Gastroesophageal sphincter (tissue), 4 donors: Measurements from ENCODE around the gene PYCR2. TPM values are rescaled to one million over a fixed set of nuclear protein-coding genes. Genes with fewer than 3 reads are reported as not detected.
"Not testable (repeated sequence)": the region's sequence is repeated elsewhere in the genome, so short reads cannot be mapped to it uniquely, and the experiment has no call there.

Source experiments
- ATAC-seq: fragments of 150-250 bp; one replicate; pipeline ENCODE4 v1.9.1; 2016; ENCODE audit warnings: mild to moderate bottlenecking, moderate library complexity
- H3K27ac ChIP-seq, 4 donors: fragments of 200-600 bp; sonication (generic) in 3 of 4; 1 replicate in 3 of 4; 2 replicates in 1 of 4; pipeline ENCODE4 v1.5.1; 2016 to 2019
- H3K27me3 ChIP-seq: fragments of 200-600 bp; sonication (generic); one replicate; pipeline ENCODE4 v1.5.1; 2019
- H3K36me3 ChIP-seq, 2 donors: fragments of 200-600 bp; sonication (generic); one replicate each; pipeline ENCODE4 v1.5.1; 2019; ENCODE audit warnings: control low read depth in 1 of 2
- H3K4me1 ChIP-seq, 3 donors: fragments of 200-600 bp; sonication (generic); 1 replicate in 2 of 3; 2 replicates in 1 of 3; pipeline ENCODE4 v1.5.1; 2016 to 2019; ENCODE audit warnings: control low read depth in 2 of 3
- H3K4me3 ChIP-seq, 2 donors: fragments of 200-600 bp; sonication (generic); one replicate each; pipeline ENCODE4 v1.5.1; 2019; ENCODE audit warnings: mild to moderate bottlenecking in 1 of 2, moderate library complexity in 1 of 2
- H3K9me3 ChIP-seq, 3 donors: fragments of 200-600 bp; sonication (generic); one replicate each; pipeline ENCODE4 v1.5.1; 2017 to 2019; ENCODE audit warnings: control low read depth in 2 of 3
- EP300 ChIP-seq: sonication (generic); formaldehyde crosslinking; IDR thresholded peaks from one replicate; pipeline ENCODE4 v1.6.1; 2017; ENCODE audit warnings: antibody characterized with exemption, mild to moderate bottlenecking
- POLR2A ChIP-seq, 2 donors: fragments of 450-650 bp; IDR thresholded peaks; one replicate each; pipeline ENCODE4 v1.6.1; 2017; ENCODE audit warnings: antibody characterized with exemption in 2 of 2, mild to moderate bottlenecking in 2 of 2, moderate library complexity in 1 of 2
- POLR2AphosphoS5 ChIP-seq: sonication (generic); formaldehyde crosslinking; IDR thresholded peaks from one replicate; pipeline ENCODE4 v1.6.1; 2017; ENCODE audit warnings: antibody characterized with exemption
- WGBS, 2 donors: methylation state at CpG; one replicate each; pipeline ENCODE4 v1.1.5; 2018; ENCODE audit warnings: low coverage in 1 of 2; 5-methylcytosine and 5-hydroxymethylcytosine counted together
- total RNA-seq, 4 donors: library from RNA; depleted of rRNA; stranded (reverse); fragments of >200 nt; gene quantifications; one replicate each; pipeline ENCODE4 v1.1.0, GENCODE V29; 2016
- TF ChIP-seq, protein P1 (sequence below), 4 experiments: fragments of 200-600 bp in 2 of 4; fragments of 450-650 bp in 2 of 4; sonication (generic) in 1 of 4; IDR thresholded peaks; one replicate each; pipeline ENCODE4 v1.5.1; 2017 to 2019; ENCODE audit warnings: antibody characterized with exemption in 4 of 4, mild to moderate bottlenecking in 2 of 4, moderate library complexity in 2 of 4

Gene PYCR2
- total RNA-seq, 4 donors from 2014 or later, result 43.6 to 65.5 (median 50.6) TPM

DNA sequence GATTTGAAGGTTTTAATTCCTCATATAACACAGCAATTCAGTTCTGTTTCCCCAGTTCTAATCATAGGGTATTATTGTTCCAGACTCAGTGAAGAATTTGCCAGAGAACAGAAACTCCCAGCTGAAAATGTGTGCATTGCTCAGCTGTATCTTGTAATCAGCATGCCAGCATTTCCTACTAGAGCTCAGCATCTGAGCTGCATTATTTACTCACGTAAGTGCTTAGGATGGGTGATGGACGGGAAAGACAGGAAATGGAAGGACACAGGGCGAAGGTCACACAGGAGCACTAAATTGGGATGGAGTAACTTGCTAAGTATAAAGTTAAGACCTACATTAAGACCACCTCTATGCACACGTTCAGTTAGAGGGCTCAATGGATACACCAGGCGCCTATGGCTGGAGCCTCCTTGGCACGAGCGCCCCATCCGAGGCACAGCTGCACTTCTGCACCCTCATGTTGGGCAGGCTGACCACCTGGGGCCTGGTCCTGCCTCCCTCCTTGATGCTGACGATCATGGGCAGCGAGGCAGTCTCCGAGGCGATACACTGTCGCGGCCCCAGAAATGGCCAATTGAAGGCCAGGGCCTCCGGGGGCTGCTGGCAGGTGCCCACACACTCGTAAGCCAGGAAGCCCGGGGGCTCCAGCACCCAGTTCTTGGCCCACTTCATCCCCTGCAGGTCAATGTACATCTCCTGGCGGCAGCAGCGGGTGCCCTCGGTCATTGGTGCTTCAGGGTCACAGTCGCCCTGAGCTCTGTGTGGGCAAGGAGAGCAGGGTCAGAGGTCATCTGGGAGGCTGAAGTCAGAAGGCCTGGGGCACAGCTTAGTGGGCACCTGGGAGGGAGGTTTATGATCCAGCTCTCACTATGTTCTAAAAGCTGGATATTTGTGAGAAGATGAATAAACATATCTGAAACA is 13.3 kb upstream of the PYCR2 start:
- Histone ChIP-seq H3K27ac (no peak overlapping the region), H3K4me1 (peaks cover 0 to 26% (median 12%) of the 10 kb centered on the region in 3 donors), H3K4me3 (no peak overlapping the region), H3K9me3 (no peaks in the 10 kb centered on the region), H3K36me3 (no peaks in the 10 kb centered on the region), H3K27me3 (peaks cover 15% of the 10 kb centered on the region)
- no peak for ATAC-seq
- TF ChIP-seq POLR2AphosphoS5, result no peak
- TF ChIP-seq EP300, result no peak
- TF ChIP-seq POLR2A (IDR thresholded peaks at IDR 0.05), result no peak
- TF ChIP-seq, protein P1, sequence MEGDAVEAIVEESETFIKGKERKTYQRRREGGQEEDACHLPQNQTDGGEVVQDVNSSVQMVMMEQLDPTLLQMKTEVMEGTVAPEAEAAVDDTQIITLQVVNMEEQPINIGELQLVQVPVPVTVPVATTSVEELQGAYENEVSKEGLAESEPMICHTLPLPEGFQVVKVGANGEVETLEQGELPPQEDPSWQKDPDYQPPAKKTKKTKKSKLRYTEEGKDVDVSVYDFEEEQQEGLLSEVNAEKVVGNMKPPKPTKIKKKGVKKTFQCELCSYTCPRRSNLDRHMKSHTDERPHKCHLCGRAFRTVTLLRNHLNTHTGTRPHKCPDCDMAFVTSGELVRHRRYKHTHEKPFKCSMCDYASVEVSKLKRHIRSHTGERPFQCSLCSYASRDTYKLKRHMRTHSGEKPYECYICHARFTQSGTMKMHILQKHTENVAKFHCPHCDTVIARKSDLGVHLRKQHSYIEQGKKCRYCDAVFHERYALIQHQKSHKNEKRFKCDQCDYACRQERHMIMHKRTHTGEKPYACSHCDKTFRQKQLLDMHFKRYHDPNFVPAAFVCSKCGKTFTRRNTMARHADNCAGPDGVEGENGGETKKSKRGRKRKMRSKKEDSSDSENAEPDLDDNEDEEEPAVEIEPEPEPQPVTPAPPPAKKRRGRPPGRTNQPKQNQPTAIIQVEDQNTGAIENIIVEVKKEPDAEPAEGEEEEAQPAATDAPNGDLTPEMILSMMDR (IDR thresholded peaks at IDR 0.05), result no peak
- WGBS, 2 donors, result 82% methylated on average over 4 of the region's 21 CpGs; no CpG with 5 or more reads in 1 of the 2 donors

DNA sequence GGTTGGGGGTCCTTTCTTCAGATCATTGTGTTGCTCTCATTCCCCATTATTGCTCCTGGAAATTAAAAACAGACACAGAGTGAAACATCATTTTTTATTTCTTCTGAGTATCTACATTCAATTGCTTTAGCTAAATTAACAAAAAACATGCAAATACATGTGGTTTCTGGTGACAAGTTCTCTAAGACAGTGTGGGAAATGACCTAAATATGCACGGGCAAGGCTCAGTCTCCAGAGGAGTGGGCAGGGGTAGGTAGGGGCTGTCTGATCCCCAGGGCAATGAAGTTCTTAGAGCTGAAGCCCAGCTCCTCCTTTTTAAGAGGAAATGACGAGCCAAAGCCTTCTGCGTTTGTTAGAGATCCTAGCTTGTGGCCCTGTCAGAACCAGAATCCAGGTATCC is 12.5 kb upstream of the PYCR2 start:
- TF ChIP-seq, protein P1 (IDR thresholded peaks at IDR 0.05), result no peak
- TF ChIP-seq POLR2AphosphoS5, result no peak
- TF ChIP-seq POLR2A (IDR thresholded peaks at IDR 0.05), result no peak
- no peak for TF ChIP-seq EP300
- H3K9me3 ChIP-seq, result no peaks in the 10 kb centered on the region
- H3K27ac ChIP-seq, result no peak overlapping the region
- peaks cover 15% of the 10 kb centered on the region for H3K27me3 ChIP-seq
- H3K4me3 ChIP-seq, result no peak overlapping the region
- 61 to 67% methylated on average over 1 to 3 of the region's 3 CpGs for WGBS, 2 donors
- no peak for ATAC-seq
- peaks cover 0 to 21% (median 8%) of the 10 kb centered on the region in 3 donors for H3K4me1 ChIP-seq
- H3K36me3 ChIP-seq, result no peaks in the 10 kb centered on the region

DNA sequence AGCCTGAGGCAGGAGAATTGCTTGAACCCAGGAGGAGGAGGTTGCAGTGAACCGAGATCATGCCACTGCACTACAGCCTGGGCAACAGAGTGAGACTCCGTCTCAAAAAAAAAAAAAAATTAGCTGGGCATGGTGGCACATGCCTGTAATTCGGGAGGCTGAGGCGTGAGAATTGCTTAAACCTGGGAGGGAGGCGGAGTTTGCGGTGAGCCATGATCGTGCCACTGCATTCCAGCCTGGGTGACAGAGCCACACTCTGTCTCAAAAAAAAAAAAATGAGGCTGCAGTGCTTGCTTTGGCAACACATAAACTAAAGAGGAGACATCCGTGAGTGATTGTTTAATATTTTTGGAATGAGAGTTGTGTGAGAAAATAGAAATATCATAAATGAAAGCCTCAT is 12.0 kb upstream of the PYCR2 start:
- not testable (repeated sequence) for H3K27ac ChIP-seq, ATAC-seq, H3K36me3 ChIP-seq, H3K4me3 ChIP-seq, H3K9me3 ChIP-seq
- 73 to 90% methylated on average over 3 to 8 of the region's 8 CpGs for WGBS, 2 donors
- Histone ChIP-seq H3K4me1 (peaks cover 0 to 17% (median 5%) of the 10 kb centered on the region in 3 donors), H3K27me3 (peaks cover 15% of the 10 kb centered on the region)

DNA sequence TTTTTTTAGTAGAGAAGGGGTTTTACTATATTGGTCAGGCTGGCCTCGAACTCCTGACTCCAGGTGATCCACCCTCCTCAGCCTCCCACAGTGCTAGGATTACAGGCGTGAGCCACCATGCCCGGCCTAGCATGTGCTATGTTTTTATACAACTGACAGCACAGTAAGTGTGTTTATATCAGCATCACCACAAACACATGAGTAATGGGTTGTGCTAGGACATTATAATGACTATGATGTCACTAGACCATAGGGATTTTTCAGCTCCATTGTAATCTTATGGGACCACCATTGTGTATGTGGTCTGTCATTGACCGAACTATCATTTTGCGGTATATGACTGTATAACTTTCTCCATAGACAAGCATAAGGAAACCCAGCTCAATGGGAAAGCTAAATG is 10.7 kb upstream of the PYCR2 start:
- Histone ChIP-seq H3K36me3 (no peaks in the 10 kb centered on the region), H3K4me1 (peaks cover 0 to 3% (median 0%) of the 10 kb centered on the region in 3 donors), H3K27me3 (peaks cover 8% of the 10 kb centered on the region), H3K4me3 (no peak overlapping the region), H3K9me3 (no peaks in the 10 kb centered on the region), H3K27ac (no peak overlapping the region)
- no peak for ATAC-seq
- TF ChIP-seq EP300 (no peak), POLR2A (IDR thresholded peaks at IDR 0.05) (no peak)
- 93% methylated on average over 5 of the region's 5 CpGs; no CpG with 5 or more reads in 1 of the 2 donors for WGBS, 2 donors

DNA sequence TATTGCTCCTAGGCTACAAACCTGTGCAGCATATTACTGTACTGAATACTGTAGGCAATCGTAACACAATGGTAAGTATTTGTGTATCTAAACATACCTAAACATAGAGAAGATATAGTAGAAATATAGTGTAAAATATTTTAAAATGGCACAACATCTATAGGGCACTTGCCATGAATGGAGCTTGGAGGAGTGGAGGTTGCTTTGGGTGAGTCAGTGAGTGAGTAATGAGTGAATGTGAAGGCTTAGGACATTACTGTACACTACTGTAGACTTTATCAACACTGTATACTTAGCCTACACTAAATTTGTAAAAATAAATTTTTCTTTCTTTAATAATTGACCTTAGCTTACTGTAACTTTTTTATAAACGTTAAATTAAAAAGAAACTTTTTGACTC is 9.0 kb upstream of the PYCR2 start:
- ATAC-seq, result no peak
- no peaks in the 10 kb centered on the region for H3K27me3 ChIP-seq
- no peak overlapping the region for H3K4me3 ChIP-seq
- H3K36me3 ChIP-seq, result no peaks in the 10 kb centered on the region
- TF ChIP-seq EP300, result no peak
- no peak for TF ChIP-seq POLR2A (IDR thresholded peaks at IDR 0.05)
- TF ChIP-seq POLR2AphosphoS5, result no peak
- TF ChIP-seq, protein P1 (IDR thresholded peaks at IDR 0.05), result no peak
- WGBS, 2 donors, result 75 to 79% methylated on average over 2 of the region's 2 CpGs
- no peaks in the 10 kb centered on the region for H3K4me1 ChIP-seq
- no peak overlapping the region for H3K27ac ChIP-seq
- H3K9me3 ChIP-seq, result no peaks in the 10 kb centered on the region
